A549 treated with dexamethasone at 1 μM for 4 hours (cell line): ENCODE measurements around the gene BPTF. TPM values are rescaled to one million over a fixed set of nuclear protein-coding genes. Genes with fewer than 3 reads are reported as not detected.

ENCODE experiments used
- total RNA-seq: library from RNA; stranded (reverse); fragments of 200-300 nt; extraction: Qiagen RNA extraction; gene quantifications from 5 replicates; pipeline ENCODE4 v1.2.3, GENCODE V29; 2022

BPTF gene, protein sequence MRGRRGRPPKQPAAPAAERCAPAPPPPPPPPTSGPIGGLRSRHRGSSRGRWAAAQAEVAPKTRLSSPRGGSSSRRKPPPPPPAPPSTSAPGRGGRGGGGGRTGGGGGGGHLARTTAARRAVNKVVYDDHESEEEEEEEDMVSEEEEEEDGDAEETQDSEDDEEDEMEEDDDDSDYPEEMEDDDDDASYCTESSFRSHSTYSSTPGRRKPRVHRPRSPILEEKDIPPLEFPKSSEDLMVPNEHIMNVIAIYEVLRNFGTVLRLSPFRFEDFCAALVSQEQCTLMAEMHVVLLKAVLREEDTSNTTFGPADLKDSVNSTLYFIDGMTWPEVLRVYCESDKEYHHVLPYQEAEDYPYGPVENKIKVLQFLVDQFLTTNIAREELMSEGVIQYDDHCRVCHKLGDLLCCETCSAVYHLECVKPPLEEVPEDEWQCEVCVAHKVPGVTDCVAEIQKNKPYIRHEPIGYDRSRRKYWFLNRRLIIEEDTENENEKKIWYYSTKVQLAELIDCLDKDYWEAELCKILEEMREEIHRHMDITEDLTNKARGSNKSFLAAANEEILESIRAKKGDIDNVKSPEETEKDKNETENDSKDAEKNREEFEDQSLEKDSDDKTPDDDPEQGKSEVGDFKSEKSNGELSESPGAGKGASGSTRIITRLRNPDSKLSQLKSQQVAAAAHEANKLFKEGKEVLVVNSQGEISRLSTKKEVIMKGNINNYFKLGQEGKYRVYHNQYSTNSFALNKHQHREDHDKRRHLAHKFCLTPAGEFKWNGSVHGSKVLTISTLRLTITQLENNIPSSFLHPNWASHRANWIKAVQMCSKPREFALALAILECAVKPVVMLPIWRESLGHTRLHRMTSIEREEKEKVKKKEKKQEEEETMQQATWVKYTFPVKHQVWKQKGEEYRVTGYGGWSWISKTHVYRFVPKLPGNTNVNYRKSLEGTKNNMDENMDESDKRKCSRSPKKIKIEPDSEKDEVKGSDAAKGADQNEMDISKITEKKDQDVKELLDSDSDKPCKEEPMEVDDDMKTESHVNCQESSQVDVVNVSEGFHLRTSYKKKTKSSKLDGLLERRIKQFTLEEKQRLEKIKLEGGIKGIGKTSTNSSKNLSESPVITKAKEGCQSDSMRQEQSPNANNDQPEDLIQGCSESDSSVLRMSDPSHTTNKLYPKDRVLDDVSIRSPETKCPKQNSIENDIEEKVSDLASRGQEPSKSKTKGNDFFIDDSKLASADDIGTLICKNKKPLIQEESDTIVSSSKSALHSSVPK (N-terminal part only)
- total RNA-seq, result 35.3 to 52.6 TPM (median 47.7 TPM) in 5 replicates

DNA sequence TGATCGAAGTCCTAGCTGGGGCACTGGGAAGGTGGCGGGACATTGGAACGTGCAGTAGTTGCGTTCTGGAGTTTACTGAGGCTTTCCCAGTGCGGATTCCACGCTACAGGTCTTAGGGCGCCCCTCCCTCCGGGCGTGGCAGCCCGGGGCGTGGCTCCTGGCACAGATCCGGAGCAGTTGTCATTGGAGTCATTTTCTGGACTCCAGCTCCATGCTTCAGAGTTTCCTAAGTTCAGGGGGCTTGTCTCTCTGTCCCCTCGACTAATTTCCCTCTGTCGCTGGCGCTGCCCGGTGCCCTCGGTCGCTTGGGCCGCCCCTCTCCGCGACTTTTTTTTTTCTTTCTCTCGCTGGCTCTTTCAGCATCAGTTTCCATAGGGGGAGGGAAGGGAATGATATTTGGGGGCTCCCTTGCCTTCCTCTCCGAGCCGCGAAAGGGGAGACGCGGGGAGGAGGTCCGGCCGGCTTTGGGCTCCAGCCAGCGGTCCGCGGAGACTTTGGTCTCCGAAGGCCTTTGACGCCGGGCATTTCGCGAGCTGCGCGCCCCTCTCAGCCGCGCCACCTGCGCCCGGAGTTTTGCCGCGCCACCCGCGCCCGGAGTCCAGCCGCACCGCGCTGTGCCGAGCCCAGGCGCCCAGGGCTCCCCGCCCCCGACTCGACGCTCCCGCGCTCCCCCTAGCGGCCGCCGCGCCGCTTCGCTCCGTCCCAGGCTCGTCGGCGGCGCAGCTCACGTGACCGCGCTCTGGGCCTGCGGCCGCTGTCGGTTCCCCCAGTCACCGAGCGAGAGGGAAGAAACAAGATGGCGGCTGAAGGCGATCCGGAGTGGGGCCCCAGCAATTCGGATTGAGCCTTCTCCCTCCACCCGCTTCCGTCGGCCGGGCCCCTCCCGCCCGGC lies at the start of gene BPTF:
BPTF (plus strand) TSS at position 769 of the 892 bp plus-strand sequence. CDS start 222 bp downstream, outside the sequence.

DNA sequence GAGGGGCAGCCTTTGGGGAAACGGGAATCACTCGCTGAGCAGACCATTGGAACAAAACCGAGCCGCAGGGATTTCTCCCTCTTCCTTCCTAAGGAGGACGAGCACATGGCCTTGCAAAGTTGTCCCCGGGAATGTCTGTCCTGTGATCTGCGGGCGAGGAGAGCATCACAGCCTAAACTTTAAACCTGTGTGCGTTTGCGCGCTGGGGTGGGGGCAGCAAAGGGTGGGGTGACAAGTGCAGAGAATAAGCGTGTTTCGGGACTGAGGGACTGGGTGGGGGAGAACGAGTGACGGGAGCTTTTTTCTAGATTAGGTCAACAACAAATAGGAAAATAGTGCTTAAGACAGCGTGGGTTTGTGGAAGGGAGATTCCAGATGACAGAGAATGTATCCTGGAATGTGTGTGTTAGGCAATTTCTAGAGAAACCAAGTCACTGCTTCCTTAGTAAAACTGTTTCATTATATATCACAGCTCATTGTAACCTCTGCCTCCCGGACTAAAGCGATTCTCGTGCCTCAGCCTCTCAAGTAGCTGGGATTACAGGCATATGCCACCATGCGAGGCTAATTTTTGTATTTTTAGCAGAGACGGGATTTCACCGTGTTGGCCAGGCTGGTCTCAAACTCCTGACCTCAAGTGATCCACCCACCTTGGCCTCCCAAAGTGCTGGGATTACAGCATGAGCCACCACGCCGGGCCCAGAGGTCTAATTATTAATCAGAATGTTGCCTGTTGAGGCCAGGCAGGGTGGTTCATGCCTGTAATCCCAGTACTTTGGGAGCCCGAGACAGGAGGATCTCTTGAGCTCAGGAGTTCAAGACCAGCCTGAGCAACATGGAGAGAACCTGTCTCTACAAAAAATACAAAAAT lies 171.2 kb downstream of the BPTF start, which contains the start of gene C17orf58:
C17orf58 (minus strand) TSS at position 169 of the 871 bp plus-strand sequence. CDS start 271 bp downstream, outside the sequence.

Other genes starting within 250 kb of the BPTF start
- gene NOL11, start 107.6 kb upstream of the BPTF start, total RNA-seq, result 73.3 to 82.8 TPM (median 78.3 TPM) in 5 replicates
- gene C17orf58, start 171.0 kb downstream of the BPTF start, total RNA-seq, result 16.7 to 18.5 TPM (median 17.2 TPM) in 5 replicates
- 460 to 498 TPM (median 482 TPM) in 5 replicates for gene KPNA2, start 210.2 kb downstream of the BPTF start, total RNA-seq